CD4-positive, alpha-beta T cell treated with Interleukin-17A for 1 hour (primary cell): ENCODE data around the gene UBE2E1.
"Not testable (repeated sequence)": the region's sequence is repeated elsewhere in the genome, so short reads cannot be mapped to it uniquely, and the experiment has no call there.

Experiments
- DNase-seq: peaks from one replicate; pipeline ENCODE4 v3.0.0-alpha.2; 2020

Gene UBE2E1

DNA sequence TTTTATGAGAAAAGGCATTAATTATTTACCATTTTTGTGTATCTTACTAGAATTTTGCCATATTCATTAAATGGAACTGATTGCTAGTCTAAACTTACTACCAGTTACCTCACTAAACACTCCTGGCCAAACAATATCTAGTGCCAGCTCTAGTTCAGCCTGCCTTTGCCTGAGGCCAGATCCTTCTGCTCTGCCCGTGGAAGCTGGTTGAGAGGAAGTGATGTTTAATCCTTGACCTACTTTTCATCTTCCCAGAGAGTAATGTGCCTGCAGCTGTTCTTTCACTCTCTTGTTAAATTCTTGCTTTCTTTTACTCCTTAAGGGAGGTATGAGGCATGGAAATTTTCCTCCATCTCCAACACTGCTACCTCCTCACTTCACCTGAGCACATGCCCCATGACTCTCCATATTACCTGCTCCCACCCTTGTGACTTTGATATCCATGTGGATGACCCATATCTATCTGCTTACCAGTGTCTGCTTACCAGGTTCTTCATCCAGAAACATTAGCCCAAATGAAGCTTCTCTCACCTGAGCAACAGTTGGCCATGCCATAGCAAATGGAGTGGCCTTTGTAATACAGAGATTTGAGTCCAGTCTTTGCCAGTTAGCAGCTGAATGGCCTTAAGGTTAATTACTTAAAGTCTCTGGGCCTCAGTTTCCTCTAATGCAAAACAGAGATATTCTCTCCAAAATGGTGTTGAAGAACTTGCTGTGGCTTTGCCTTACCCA lies 53.4 kb downstream of the UBE2E1 start:
- DNase-seq: no peak

DNA sequence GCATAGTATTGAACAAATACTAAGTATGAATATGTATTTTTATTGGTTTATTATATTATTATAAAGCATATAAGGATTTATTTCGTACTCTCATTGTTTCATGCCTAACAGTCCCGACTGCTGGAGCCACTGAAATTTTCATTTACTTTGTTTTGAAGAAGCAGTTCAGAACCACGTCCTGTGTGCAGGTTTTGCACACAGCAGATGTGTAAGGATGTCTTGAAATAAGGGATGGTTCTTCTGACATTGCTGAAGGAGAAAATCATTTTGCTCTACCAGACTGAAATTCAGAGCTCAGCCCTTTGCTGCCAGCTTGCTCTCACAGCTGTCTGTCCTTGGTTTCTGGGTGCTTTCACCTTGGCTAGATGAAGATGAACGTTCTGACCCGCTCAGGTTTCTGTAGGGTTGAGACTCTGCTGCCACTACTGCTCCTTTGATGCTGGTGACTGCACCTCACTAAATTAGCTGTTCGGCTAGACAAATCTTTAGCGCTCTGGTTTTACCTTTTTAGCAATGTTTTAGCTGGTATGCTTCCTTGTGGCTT lies 54.2 kb downstream of the UBE2E1 start:
- no peak for DNase-seq

DNA sequence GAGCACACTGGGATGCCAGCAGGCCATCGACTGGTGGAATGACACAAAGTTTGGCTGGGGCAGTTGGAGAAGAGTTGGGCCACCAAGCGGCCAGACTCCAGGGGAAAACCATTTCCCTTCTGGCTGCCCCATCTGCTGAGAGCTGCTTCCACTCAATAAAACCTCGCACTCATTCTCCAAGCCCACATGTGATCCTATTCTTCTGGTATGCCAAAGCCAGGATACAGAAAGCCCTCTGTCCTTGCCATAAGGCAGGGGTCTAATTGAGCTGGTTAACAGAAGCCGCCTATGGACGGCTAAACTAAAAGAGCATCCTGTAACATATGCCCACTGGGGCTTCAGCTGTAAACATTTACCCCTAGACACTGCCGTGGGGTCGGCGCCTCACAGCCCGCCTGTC lies 55.9 kb downstream of the UBE2E1 start:
- DNase-seq: no peak

DNA sequence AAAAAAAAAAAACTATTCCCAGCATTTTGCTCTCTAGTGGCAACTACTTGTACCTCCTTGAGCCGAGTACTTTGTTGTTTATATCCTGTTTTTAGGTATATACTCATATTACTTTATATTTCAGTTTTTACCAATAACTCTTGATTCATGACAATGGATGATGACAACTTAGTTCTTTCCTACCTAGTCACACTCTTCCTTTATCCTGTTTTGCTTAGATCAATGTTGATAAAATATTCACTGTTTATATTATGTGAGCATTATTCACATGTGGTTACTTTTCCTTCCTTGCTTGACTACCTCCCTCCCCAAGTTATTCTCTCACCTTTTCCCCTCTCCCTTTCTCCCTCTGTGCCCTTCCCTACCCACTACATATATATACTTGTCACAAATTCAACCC lies 57.3 kb downstream of the UBE2E1 start:
- DNase-seq: no peak

DNA sequence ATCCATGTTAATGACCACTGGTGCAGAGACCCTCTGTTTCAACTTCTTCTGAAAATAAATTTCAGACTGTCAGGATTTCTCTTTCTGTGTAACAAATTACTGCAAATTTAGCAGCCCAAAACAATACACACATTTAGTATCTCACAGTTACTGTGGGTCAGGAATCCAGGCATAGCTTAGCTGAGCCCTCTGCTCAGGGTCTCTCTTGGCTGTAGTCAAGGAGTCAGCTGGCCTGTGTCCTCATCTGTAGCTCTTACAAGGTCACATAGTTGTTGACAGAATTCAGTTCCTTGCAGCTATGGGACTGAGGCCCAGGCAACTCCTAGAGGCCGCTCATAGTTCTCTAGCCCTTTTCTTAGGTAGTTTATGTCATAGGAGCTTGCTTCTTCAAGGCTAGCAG lies 59.2 kb downstream of the UBE2E1 start:
- DNase-seq: no peak

DNA sequence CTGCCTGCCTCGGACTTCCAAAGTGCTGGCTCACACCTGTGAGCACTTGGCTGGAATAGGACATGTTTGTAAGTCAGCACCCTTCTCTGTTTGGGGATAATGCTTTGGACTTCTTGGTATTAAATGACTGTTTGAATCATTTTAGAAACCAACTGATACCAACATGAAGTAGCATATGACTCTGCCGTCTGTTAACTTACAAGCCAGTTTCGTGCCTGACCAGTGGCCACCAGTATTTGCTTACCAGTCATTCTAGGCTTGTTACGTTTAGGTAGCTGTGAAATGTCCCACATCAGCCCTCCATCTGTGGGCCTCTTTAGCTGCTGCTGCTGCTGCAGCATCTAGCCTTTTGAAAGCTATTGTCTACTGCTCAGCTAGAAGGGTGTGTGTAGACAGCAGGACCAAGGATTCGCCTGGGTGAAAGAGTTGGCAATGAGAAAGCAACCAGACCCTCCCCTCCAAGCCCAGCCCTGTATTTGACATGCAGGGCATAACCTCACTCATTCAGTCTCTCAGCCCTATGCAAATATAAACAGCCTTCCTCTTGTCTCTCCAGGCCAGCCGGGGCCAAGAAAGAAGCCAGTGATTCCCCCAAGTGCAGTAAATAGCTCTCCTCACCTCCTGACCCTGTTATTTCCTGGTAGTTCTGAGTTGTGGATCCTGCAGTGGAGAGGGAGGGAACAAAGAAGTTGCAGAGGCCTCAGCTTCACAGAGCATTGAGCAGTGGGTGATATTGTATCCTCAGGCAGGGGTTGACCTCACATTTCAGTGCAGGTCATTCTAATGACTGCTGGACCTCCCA lies 60.0 kb downstream of the UBE2E1 start:
- DNase-seq: no peak

DNA sequence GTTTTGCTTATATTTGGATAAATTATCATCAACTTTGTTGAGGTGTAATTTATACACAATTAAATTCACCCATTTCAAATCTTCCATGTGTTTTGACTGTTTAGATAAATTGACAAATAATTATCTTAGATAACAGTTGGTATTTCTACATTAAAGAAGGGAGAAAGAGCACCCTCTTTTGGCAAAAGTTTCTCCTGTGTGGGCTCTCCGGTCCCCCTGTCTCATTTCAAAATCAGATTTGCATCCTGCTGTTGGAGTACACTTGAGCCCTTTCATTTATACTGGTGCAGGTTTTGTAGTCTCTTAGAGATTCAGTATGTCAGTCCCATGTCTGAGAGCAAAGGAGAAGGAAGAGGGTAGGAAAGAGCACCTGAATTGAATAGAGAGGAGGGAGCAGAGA lies 61.6 kb downstream of the UBE2E1 start:
- no peak for DNase-seq

DNA sequence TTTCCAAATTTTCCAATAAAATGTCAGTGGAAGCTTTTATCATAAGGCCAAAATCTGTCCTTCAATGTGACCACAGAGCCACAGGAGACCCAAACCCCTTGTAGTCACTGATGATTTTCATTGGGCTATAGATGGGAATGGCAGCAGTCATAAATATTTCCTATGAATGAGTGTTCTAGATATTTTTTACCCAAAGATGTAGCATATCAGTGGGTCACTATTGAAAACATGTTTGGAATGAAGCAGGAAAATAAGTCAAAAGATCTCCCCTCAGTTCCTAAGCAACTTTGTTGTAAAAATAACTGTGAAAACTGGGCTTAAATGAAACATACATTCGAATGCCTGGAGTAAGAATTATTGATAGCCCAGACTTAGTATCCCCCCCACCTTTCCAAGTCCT lies 62.1 kb downstream of the UBE2E1 start:
- no peak for DNase-seq

DNA sequence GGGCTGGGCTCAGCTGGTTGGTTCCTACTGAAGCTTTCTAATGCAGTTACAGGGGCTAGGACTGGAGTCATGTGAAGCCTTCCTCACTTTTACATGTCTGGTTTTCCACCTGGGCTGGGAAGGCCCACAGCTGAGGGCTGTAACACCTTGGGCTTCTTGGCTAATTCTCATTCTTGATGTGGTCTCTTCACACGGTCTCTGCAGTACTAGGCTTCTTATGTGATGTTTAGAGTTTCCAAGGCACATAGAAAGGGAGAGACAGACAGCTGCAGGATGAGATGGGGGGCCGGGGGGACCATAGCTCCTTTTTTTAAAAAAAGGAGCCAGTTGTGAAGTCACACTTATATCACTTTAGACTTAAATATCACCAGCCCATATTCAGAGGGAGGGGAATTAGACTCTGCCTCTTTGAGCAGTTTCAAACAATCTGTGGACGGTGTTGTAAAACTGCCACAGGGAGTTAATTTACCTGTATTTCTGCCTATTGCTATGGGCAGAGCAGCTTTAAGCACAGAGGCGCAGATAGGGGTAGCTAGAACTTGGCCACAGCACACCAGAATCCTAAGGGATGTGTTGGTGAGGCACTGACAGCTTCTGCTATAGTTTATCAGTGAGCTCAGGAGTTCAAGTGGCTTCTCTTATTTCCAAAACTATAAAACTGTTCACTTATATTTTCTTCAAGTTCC lies 64.4 kb downstream of the UBE2E1 start:
- no peak for DNase-seq

DNA sequence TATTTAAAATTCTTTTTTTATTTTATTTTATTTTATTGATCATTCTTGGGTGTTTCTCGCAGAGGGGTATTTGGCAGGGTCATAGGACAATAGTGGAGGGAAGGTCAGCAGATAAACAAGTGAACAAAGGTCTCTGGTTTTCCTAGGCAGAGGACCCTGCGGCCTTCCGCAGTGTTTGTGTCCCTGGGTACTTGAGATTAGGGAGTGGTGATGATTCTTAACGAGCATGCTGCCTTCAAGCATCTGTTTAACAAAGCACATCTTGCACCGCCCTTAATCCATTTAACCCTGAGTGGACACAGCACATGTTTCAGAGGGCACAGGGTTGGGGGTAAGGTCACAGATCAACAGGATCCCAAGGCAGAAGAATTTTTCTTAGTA lies 64.9 kb downstream of the UBE2E1 start:
- DNase-seq: not testable (repeated sequence)

DNA sequence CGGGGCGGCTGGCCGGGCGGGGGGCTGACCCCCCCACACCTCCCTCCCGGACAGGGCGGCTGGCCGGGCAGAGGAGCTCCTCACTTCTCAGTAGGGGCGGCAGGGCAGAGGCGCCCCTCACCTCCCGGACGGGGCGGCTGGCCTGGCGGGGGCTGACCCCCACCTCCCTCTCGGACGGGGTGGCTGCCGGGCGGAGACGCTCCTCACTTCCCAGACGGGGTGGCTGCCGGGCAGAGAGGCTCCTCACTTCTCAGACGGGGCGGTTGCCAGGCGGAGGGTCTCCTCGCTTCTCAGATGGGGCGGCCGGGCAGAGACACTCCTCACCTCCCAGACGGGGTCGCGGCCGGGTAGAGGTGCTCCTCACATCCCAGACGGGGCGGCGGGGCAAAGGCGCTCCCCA lies 65.6 kb downstream of the UBE2E1 start:
- DNase-seq: not testable (repeated sequence)

DNA sequence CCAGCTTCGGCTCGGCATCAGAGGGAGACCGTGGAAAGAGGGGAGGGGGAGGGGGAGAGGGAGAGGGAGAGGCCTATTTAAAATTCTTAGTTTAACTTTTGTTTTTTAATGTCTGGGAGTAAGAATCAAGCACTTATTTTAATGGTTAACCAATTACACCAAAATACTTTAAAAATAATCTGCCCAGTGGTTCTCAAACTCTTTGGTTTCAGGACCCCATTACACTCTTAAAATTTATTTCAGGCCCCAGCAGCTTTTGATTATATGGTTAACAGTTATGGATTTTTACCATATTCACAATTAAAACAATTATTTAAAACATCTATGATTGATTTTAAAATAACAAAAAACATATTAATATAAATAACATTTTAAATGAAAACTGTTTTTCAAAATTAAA lies 66.6 kb downstream of the UBE2E1 start:
- DNase-seq: no peak

DNA sequence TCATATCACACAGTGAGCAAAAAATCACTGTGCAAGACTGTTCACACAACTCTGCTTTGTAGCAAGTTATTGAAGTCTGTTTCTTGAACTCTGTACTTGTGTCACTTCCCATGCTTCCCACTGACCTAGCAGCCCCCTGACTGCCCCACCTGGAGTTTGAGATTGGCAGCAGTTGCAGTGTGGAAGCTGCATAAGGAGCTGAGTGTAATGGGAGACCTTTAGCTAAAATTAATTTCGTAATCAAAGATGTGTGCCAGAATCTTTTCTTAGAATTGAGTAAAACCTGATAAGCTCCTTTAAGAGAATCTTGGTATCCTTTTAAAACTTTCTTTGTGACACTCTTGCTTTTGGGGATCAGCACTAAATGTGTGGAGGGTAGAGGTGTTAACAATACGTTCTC lies 68.2 kb downstream of the UBE2E1 start:
- no peak for DNase-seq

DNA sequence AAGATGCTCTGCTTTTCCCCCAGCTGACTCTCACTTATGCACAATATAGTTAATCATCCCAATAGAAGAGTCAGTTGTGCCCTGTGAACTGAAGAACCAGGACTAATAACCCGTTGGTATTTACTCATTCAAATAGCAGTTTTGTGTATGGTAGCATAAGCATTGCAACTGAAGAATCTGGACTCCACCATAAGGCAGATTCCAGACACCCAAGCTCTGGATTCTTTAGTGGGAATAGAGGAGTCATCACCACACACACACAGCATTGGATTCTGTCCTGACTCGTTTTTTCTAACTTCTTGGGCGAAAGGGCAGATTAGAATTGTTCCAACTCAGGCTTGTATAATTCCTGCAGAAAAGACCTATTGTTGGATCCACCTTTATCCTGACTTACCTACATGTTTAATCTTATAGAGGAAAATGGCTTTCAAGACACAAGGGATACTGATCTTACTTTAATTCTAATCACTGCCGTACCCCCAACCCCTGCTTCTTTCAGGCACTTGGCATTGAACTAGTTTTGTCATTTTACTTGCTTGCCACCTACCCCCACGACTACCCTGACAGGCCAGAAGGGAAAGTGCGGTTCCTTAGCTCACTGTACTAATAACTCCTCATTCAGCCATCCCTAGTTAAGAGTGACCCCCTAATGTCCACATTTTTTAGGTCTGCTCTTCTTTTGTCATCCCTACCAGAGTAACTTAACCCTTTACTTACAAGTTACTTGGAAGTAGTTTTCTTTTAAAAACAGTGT lies 68.8 kb downstream of the UBE2E1 start:
- DNase-seq: no peak

DNA sequence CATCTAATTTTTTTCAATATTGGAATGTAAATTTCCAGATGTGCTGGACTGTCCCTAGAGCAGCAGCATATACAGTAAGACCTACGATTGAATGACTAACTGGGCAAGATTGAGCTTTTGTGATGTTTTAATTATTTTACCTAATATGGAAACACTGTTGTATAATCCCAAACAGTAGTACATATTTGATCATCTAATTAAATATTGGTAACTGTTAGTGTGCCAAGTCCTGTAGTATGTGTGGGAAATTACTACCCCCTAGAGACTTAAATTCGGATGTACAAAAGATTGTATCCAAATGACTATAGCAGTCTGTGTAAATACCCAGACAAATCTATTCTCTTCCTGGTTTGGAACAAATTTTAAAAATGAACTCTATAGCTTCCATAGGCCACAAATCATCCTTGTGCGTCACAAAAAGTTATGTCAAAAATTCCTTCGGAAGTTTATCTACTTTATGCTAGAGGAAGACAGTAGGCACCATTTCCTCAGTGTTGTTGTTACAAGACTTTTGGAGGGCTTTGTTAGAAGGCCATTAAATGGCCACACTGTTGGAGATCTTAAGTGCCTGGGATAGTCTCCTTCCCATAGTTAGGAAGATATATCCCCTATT lies 69.5 kb downstream of the UBE2E1 start:
- no peak for DNase-seq

DNA sequence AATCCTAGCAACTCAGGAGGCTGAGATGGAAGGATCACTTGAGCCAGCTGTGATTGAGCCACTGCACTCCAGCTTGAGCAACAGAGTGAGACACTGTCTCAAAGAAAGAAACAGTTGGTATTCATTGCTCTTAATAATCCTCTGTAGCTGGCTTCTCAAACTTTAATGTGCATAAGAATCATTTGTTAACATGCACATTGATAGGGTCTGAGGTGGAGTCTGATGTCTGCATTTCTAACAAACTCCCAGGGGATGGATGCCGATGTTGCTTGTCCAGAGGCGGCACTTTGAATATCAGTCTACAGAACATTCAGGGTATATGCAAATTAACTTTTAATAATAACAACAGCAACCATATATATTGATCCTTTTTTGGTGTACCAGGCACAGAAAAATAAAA lies 71.2 kb downstream of the UBE2E1 start:
- no peak for DNase-seq

DNA sequence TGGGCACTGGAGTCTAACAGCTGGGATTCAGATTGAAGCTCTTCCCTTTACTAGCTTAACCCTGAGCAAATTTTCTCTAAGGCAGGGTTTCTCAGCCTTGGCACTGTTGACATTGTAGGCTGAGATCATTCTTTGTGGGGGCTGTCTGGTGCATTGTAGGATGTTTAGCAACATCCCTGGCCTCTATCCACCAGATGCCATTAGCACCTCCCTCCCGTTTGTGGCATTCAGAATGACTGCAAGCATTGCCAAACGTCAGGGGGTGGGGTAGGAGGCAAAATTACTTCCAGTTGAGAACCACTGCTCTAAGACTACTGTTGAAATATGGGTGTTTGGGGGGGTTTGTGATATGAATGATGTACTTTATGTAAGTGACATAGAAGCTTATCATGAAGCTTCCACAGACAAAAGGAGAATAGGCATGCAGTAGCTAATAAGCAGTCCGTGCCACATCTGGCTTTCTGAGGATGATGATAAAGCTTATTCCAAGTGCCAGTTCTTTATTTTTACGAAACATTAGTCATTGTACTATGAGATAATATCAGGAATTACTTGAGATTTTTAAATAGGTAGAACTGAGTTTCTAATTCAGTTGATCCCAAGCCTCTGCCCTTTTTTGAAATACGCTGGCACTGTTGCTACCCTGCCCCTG lies 71.7 kb downstream of the UBE2E1 start:
- DNase-seq: no peak

DNA sequence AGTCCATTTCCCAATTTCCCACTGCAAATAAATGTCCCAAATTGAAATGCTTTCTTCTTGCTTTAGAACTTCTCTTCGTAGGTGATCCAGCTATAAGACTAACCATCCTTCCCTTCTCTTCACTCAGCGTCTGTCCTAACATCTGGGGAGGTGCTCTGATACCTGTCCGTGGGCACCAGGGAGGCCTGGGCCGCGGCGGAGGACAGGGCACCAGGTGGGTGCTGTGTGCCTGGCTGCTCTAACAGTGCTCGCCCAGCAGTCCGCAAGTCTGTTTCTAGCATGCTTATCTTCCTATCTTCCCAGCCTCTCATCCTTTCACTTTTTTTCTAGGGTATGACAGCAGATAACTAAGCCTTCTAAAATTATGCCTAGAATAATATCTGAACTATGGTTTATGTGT lies 73.7 kb downstream of the UBE2E1 start:
- no peak for DNase-seq

DNA sequence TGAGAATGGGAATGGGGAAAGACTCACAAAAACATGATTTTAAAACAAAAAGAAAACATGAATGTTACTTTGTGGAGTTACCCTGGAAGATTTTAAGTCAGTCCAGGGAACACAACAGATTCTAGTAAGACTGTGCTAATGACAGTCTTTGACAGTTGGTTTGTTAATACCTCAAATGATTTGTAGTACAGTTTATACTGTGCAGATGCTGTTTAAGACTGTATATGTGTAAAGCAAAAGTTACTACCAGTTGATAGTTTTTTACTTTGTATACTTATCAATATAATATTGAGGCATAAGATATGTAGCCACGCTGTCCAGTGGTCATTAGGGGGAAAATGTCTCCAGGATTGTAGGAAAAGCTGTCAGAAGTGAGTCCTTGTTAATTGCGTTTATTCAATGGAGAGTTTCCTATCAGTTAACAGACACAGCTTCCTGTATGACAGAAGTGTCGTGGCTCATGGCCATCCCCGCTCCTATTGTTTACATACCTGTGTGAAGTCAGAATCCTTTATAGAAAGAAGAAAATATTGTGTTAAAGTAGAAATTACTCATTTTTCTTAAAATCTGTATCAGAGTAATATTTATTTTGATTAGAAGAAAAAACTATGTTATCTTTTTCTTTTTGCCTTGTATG lies 75.1 kb downstream of the UBE2E1 start:
- DNase-seq: no peak

DNA sequence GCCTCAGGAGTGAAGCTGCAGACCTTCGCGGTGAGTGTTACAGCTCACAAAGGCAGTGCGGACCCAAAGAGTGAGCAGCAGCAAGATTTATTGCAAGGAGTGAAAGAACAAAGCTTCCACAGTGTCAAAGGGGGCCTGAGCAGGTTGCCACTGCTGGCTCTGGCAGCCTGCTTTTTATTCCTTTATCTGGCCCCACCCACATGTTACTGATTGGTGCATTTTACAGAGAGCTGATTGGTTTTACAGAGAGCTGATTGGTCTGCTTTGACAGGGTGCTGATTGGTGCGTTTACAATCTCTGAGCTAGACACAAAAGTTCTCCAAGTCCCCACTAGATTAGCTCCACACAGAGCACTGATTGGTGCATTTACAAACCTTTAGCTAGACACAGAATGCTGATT lies 76.2 kb downstream of the UBE2E1 start:
- not testable (repeated sequence) for DNase-seq

DNA sequence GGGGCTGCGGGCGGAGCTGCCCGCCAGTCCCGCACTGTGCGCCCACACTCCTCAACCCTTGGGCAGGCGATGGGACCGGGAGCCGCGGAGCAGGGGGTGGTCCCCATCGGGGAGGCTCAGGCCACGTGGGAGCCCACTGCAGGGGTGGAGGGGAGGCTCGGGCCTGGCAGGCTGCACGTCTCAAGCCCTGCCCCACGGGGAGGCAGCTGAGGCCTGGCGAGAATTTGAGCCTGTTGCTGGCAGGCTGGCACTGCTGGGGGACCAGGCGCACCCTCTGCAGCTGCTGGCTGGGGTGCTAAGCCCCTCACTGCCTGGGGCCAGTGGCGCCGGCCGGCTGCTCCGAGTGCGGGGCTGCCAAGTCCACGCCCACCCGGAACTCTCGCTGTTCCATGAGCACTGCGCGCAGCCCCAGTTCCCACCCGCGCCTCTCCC lies 76.7 kb downstream of the UBE2E1 start:
- no peak for DNase-seq
